Measurements from ENCODE around the gene CUEDC1.

The CUEDC1 gene

GRCh38 chr17:57823469-57824401, 131.5 kb downstream of the CUEDC1 start:
- no peak overlapping the region for H3K4me3 ChIP-seq (ENCODE audit: low read length)
- no peak overlapping the region for H2AFZ ChIP-seq (ENCODE audit: low read depth, low read length)
- no peak overlapping the region for H3K4me2 ChIP-seq (ENCODE audit: low read length)
- no peak for TF ChIP-seq CTCF (IDR thresholded peaks at IDR 0.05; ENCODE audit: low read depth, low read length)
- no peak for TF ChIP-seq EZH2phosphoT487 (IDR thresholded peaks at IDR 0.05; ENCODE audit: low read depth)
- peaks cover 11% of the 10 kb centered on the region for H3K27me3 ChIP-seq (ENCODE audit: low read depth, low read length)
- no peaks in the 10 kb centered on the region for H3K79me2 ChIP-seq (ENCODE audit: low read length)
- H3K9me3 ChIP-seq (ENCODE audit: insufficient read depth, low read length) = no peaks in the 10 kb centered on the region
- H3K9ac ChIP-seq (ENCODE audit: low read length) = no peak overlapping the region
- H3K4me1 ChIP-seq (ENCODE audit: low read length) = no peaks in the 10 kb centered on the region
- no peaks in the 10 kb centered on the region for H4K20me1 ChIP-seq (ENCODE audit: insufficient read depth, low read length)
- H3K27ac ChIP-seq (ENCODE audit: low read length) = no peak overlapping the region
- no peaks in the 10 kb centered on the region for H3K36me3 ChIP-seq (replicated peaks; ENCODE audit: low read depth, low read length)

- Histone ChIP-seq H3K4me2 (ENCODE audit: low read length) (no peak overlapping the region), H3K4me1 (ENCODE audit: low read length) (no peaks in the 10 kb centered on the region), H3K9ac (ENCODE audit: low read length) (no peak overlapping the region), H3K4me3 (ENCODE audit: low read length) (no peak overlapping the region), H4K20me1 (ENCODE audit: insufficient read depth, low read length) (no peaks in the 10 kb centered on the region), H3K79me2 (ENCODE audit: low read length) (no peaks in the 10 kb centered on the region), H3K27me3 (ENCODE audit: low read depth, low read length) (peaks cover 14% of the 10 kb centered on the region), H3K9me3 (ENCODE audit: insufficient read depth, low read length) (no peaks in the 10 kb centered on the region), H2AFZ (ENCODE audit: low read depth, low read length) (no peak overlapping the region), H3K36me3 (replicated peaks; ENCODE audit: low read depth, low read length) (no peaks in the 10 kb centered on the region), H3K27ac (ENCODE audit: low read length) (no peak overlapping the region)
- peak; percentile 22; the same call in 1 of the 2 replicates for TF ChIP-seq EZH2phosphoT487 (IDR thresholded peaks at IDR 0.05; ENCODE audit: low read depth)
- TF ChIP-seq CTCF (IDR thresholded peaks at IDR 0.05; ENCODE audit: low read depth, low read length) = no peak
Observed at GRCh38 chr17:57819867-57820266, 135.3 kb downstream of the CUEDC1 start.

- H3K27ac ChIP-seq (ENCODE audit: low read length) = no peak overlapping the region
- no peak overlapping the region for H3K4me2 ChIP-seq (ENCODE audit: low read length)
- no peaks in the 10 kb centered on the region for H4K20me1 ChIP-seq (ENCODE audit: insufficient read depth, low read length)
- H3K79me2 ChIP-seq (ENCODE audit: low read length) = no peaks in the 10 kb centered on the region
- peaks cover 20% of the 10 kb centered on the region for H3K27me3 ChIP-seq (ENCODE audit: low read depth, low read length)
- TF ChIP-seq CTCF (IDR thresholded peaks at IDR 0.05; ENCODE audit: low read depth, low read length) = no peak
- no peak for TF ChIP-seq EZH2phosphoT487 (IDR thresholded peaks at IDR 0.05; ENCODE audit: low read depth)
- no peak overlapping the region for H3K4me3 ChIP-seq (ENCODE audit: low read length)
- no peak overlapping the region for H2AFZ ChIP-seq (ENCODE audit: low read depth, low read length)
- no peaks in the 10 kb centered on the region for H3K4me1 ChIP-seq (ENCODE audit: low read length)
- H3K36me3 ChIP-seq (replicated peaks; ENCODE audit: low read depth, low read length) = no peaks in the 10 kb centered on the region
- H3K9ac ChIP-seq (ENCODE audit: low read length) = no peak overlapping the region
- H3K9me3 ChIP-seq (ENCODE audit: insufficient read depth, low read length) = no peaks in the 10 kb centered on the region
Observed at GRCh38 chr17:57819285-57819684, 135.9 kb downstream of the CUEDC1 start.

GRCh38 chr17:57818066-57818465, 137.1 kb downstream of the CUEDC1 start:
- Histone ChIP-seq H3K4me3 (ENCODE audit: low read length) (no peak overlapping the region), H3K79me2 (ENCODE audit: low read length) (no peaks in the 10 kb centered on the region), H3K27me3 (ENCODE audit: low read depth, low read length) (peaks cover 27% of the 10 kb centered on the region), H3K36me3 (replicated peaks; ENCODE audit: low read depth, low read length) (no peaks in the 10 kb centered on the region), H3K4me2 (ENCODE audit: low read length) (no peak overlapping the region), H3K9me3 (ENCODE audit: insufficient read depth, low read length) (no peaks in the 10 kb centered on the region), H3K4me1 (ENCODE audit: low read length) (no peaks in the 10 kb centered on the region), H3K9ac (ENCODE audit: low read length) (no peak overlapping the region), H2AFZ (ENCODE audit: low read depth, low read length) (no peak overlapping the region), H3K27ac (ENCODE audit: low read length) (no peak overlapping the region), H4K20me1 (ENCODE audit: insufficient read depth, low read length) (no peaks in the 10 kb centered on the region)
- TF ChIP-seq EZH2phosphoT487 (IDR thresholded peaks at IDR 0.05; ENCODE audit: low read depth) (no peak), CTCF (IDR thresholded peaks at IDR 0.05; ENCODE audit: low read depth, low read length) (no peak)

Data from OCI-LY3 (cell line).